ENCODE measurements around the gene NNAT.

The NNAT gene

GRCh38 chr20:37571033-37571432, 50.0 kb downstream of the NNAT start:
- Histone ChIP-seq H3K36me3 (ENCODE audit: control insufficient read depth in 1 of 2, insufficient read depth in 2 of 2, low read length in 2 of 2) (no peaks in the 10 kb centered on the region), H2BK5ac (ENCODE audit: low read depth, low read length, poor library complexity) (no peak overlapping the region), H2BK120ac (ENCODE audit: insufficient read depth, low read length, poor library complexity) (no peak overlapping the region), H3K23ac (ENCODE audit: low read length) (no peak overlapping the region), H3K9ac (ENCODE audit: low read length) (no peak overlapping the region), H2BK12ac (ENCODE audit: low read length) (no peak overlapping the region), H3K4me2 (ENCODE audit: low read length) (no peak overlapping the region), H4K91ac (ENCODE audit: low read depth, low read length) (no peak overlapping the region), H3K4ac (ENCODE audit: low read depth, low read length) (no peak overlapping the region), H3K79me2 (ENCODE audit: control insufficient read depth, insufficient read depth, low read length, poor library complexity) (peaks cover 2% of the 10 kb centered on the region), H3K18ac (ENCODE audit: low read length) (no peak overlapping the region), H3K27me3 (ENCODE audit: insufficient read depth, low read length) (no peaks in the 10 kb centered on the region), H3K4me1 (ENCODE audit: control insufficient read depth in 1 of 2, insufficient read depth in 2 of 2, low read length in 2 of 2) (peaks cover 7 to 13% of the 10 kb centered on the region in 2 experiments), H3K4me3 (ENCODE audit: low read depth, low read length) (no peak overlapping the region), H3K9me3 (ENCODE audit: insufficient read depth, low read depth, low read length) (peaks cover 5% of the 10 kb centered on the region), H3K14ac (ENCODE audit: low read length) (no peak overlapping the region), H3K79me1 (ENCODE audit: low read length) (peaks cover 4% of the 10 kb centered on the region), H4K8ac (ENCODE audit: low read depth, low read length) (no peak overlapping the region), H2AFZ (ENCODE audit: insufficient read depth, low read length, poor library complexity) (no peak overlapping the region), H2AK5ac (ENCODE audit: low read length) (no peak overlapping the region), H4K12ac (ENCODE audit: low read depth, low read length) (no peak overlapping the region), H3K27ac (ENCODE audit: low read depth, low read length) (no peak overlapping the region)
- WGBS (ENCODE audit: extremely low coverage, insufficient coverage, insufficient read length) = no CpG with 5 or more reads among the region's 6 CpGs
- DNase-seq = no peak

Measured in trophoblast cell (in vitro differentiated cells and primary cell).